NCI-H2107 (cell line): Measurements from ENCODE around the gene CHCHD6.

ENCODE experiments used
- DNase-seq: peaks from one replicate; lab custom pipeline; 2025; lab: John Stamatoyannopoulos, UW

Gene CHCHD6

DNA sequence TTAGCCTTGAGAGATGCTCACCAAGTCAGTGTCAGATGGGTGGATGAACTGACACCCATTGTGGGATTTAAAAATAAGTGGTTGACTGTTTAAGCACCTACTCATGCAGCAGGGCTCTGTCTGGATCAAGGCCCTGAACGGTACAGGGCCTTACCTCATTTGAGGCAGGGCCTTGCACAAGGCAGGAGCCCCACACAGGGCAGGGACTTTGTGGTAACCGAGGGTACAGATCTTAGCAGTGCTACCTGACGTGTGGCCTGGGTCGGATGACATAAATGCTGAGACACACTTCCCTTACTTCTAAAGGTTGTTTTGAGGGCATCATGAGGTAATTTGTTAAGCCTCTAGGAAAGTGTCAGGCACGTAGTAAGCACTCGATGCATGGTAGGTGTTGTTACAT is 219.4 kb downstream of the CHCHD6 start:
- DNase-seq = no peak

DNA sequence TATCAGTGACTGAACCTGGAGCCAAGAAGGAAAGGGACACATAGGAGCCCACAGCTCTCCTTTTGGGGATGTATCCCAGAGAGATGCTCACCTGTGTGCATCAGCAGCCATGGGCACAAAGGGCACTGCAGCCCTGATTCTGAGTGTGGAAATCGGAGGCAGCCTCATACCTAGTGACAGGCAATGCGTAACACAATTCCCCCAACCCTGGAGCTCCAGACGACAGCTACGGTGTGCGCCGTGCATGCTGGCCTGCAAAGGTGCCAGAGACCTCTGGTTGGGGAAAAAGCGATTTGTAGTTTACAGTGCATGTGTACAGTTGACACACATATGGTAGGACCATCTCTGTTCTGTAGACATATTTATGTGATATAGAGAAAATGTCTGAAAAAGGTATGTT is 219.9 kb downstream of the CHCHD6 start:
- DNase-seq = no peak

DNA sequence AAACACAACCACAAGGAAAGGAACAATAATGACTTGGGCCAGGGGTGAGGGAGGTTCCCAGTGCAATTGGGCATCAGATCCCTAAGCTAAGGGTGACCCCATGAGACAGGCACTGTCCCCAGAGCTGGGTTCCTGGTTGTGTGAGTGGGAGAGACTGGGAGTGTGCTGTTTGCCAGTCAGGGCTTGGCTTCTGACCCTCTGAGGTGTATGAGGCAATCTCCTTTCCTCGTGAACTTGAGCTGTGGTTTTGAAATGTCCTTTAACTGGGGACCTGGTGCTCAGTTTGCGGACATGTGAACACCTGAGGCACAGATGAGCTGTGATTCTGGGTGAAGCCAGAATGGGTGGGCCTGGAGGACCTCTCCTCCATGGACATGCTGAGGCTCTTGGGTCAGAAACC is 220.4 kb downstream of the CHCHD6 start:
- no peak for DNase-seq

DNA sequence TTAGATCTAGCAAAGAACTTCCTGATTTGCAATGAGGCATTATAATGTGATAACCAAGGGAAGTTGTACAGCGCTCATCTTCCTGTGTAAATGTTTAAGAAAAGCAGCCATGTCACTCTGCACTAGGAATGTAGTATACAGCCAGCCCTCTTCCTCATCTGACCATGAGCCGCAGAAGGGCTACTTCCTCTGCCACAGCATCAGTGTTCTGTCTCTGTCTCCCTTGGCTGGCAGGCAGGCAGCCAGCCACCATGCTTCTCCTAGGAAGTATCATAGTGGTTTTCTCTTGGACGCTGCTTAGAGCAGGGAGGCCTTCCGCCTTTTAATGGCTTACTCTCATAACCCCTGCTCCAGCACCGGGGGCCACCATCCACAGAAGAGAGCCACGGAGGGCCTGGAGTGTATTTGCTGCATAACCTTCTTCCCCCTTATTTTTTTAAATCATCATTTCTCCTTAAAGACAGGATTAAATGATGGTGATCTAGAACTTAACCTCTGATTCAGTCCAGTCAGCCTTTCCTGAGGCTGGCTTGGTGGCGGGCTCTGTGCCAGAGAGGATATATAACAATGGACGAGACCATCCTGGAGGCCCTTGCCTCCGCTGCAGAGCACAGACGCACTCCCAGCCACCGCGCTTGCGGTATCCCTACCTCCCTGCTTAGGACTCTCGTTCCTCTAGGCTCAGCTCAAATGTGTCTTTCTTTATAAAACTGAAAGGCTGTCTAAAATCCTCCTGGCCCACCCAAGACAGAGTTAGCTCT is 221.6 kb downstream of the CHCHD6 start:
- no peak for DNase-seq

DNA sequence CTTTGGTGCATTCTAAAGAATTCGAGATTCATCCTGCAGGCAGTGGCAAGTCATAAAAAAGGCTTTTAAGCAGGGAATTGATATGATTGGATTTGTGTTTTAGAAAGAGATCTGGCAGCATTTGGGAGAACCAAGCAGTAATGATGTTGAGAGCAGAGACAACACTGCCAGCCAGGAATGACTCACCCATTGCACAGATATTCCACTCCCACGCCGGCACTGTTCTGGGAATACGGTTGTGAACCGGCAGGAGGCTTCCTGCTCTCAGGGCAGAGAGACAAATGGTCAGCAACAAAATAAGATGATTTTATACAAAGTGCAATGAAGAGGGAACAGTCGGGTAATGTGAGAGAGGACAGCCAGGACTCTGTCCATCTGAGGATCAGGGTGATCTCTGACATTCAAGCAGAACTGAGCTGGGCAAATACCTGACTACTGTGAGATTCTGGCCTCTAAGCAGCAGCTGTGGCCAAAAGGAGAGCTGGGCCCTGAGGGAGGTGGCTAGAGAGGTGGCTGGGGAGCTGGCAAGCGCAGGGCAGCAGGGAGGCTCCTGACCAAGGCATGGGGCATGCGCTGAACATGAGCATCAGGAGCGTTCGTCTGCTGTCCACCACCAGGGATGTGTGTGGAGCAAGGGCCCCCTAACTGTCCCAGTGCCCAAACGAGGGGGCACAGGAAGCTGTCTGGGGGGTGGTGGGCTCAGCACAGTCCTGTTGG is 222.8 kb downstream of the CHCHD6 start:
- DNase-seq = no peak

DNA sequence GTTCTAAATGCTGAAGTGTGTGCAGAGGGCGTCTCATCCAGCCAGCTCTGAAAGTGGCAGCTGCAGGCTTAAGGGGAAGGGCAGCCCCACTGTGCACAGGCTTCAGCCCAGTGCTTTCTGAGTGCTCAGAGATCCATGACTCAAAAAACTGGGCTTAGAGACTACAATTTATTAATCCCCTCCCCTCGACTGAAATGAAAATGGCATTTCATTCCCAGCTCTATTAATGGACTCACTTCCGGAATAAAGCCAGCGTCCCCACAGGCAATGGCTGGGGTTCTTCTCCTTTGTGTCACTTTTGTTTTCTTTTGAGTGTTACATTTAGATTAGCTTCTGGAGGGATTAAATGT is 223.3 kb downstream of the CHCHD6 start:
- DNase-seq = no peak

DNA sequence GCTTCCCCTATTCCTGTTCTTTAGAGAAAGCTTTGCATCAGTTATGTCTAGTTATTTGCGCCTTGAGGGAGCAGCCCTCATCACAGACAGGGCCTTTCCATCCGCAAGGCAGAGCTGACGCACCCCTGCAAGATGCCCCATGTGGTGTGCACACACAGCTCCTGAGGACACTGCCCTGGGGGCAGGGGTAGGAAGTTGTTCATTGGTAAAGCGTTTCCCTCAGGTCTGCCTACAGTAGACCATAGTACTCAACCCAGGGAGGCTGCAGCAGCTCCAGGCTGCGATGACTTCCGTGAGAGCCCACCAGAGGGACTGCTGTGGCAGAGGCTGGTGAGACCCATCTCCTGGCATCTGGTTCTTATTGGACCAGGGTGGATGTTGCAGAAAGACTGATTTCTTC is 223.8 kb downstream of the CHCHD6 start:
- DNase-seq = no peak

DNA sequence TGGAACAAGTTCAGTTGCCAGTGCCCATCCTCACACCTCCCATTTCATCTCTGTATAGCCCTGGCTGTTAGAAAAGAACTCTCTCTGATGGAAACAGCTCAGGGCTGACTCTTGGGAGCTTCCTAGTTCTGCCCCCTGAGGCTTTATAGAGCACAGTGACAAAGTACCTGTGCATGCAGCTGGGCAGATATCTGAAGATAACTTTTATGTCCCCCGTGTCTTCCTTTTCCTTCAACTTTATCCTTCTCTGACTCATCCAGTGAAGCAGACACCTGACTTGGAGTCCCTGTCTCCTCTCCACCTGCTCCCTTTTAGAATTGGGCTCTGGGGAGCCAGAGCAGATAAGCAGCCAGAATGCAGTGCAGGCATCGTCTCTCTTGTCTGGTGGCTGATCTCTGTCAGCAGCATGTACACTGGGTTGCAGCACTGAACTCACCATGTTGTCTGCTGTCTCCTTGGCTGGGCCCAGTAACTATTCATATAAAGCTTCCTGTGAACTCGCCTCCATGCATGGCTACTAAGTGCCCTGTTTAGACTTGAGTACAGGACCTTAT is 225.0 kb downstream of the CHCHD6 start:
- no peak for DNase-seq

DNA sequence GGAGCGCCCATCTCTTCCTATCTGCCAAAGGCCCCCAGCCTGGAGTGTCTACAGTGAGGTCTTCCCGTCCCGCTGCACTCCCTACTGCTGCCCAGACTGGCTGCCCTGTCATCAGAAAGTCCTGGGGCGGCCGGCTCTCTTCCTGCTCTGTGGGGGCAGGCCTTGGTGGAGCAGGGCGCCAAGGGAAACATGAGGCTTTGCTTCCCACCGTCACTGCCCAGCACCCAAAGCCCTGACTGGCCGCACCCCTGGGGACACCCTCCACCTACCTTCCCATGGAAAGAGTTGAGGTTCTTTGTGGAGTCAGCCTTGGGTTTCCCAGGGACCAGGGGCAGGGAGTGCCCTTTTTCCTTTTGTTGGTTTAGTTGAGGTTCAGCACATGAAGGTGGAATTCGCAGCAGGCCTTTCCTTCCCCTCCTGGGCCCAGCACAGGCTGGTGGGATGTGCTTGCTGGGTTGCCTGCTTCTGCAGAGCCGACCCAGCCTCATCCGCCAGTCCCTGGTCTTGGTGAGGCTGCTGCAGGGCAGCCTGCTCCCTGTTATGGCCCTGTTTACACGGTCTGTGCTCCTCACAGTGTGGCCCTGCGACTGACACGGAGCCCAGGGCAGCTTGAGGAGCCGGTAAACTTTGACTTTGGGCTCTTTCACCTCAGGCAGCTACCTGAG is 227.0 kb downstream of the CHCHD6 start:
- DNase-seq = no peak

DNA sequence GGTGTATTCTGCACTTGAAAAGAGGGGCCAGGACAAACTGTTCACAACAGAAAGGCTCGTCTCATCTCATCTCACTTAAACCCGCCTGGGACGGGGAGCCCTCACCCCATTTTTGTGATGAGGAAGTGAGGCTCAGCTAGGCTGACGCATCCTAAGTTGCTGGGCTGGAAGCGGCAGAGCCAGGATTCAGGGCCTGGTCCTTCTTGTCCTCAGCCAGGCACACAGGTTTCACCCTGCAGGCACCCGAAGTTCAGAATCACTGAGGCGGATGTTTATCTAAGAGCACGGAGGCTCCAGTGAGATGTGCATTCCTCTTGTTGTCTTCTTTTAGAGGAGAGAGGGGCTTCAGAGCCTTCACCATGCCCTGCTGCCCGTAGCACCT is 227.8 kb downstream of the CHCHD6 start:
- no peak for DNase-seq

DNA sequence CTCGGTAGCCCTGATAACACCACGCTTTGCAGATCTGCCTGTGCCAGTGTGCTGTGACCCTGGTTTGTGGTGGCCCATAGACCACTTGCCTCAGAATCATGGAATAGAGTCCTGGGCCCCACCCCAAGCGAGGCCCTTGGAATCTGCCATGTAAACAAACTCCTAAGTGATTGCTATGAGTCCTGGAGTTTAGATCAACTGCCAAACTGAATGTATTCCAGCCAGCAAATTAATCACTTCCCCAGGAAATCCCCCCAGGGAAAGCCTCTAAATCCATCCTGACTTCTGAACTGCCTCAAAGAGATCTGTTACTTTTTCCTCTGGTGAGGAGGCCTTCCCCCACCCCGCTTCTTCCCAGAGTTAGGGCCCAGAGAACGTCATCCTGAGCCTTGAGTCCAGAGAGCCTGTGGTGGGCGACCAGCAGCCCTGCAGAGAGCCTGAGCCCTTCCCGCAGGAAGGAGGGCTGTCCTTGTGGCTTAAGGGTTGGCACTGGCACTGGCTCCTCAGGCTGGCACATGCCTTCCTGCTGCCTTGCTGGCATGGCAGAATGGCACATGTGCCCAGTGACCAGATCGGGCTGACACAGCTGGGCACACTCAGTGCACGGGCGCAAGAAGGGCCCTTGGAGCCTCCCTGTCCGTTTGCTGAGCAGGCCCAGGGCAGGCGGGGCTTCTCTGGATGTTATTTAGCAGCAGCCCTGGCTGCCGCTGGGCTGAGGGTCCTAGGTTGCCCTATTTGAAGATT is 228.3 kb downstream of the CHCHD6 start:
- no peak for DNase-seq

DNA sequence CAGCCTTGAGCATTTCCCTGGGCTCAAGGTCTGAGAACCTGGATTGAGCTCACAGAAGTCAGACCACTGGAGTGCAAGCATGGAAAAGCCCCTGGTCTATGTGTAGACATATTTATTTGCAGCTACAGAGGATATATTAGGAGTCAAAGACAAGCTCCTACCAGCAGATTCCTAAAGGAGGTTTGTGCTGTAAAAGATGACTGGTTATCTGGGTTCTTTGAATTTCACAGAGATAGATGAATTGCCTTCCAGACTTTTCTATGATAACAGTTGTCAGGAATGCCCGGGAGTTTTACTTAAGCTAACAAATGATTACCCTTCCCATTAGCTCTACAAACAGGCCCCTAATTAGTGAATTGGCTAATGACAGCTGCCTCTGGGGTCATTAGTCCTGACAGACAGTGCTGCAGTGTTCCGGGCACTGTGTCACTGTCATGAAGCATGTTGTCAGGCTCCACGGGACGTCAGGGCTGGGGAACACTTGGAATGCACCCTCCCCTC is 230.0 kb downstream of the CHCHD6 start:
- DNase-seq = no peak

DNA sequence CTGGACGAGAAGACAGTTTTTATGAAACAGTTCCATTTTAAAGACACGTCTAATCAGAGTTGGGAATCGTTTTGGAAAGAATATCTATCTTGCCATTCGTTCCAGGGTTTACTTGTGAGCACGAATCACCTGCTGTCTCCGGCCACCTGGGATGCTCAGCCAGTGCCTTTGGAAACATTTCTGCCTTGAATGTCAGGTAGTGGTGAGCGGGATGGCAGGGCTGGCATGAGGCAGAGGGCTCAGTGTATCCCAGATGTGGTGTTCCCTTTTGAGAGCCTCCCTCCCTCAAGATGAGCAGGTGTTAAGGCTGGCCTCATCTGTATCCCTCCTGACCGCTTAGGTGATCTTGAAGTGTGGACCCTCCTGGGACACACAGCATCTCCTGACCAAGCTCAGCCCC is 231.0 kb downstream of the CHCHD6 start:
- no peak for DNase-seq

DNA sequence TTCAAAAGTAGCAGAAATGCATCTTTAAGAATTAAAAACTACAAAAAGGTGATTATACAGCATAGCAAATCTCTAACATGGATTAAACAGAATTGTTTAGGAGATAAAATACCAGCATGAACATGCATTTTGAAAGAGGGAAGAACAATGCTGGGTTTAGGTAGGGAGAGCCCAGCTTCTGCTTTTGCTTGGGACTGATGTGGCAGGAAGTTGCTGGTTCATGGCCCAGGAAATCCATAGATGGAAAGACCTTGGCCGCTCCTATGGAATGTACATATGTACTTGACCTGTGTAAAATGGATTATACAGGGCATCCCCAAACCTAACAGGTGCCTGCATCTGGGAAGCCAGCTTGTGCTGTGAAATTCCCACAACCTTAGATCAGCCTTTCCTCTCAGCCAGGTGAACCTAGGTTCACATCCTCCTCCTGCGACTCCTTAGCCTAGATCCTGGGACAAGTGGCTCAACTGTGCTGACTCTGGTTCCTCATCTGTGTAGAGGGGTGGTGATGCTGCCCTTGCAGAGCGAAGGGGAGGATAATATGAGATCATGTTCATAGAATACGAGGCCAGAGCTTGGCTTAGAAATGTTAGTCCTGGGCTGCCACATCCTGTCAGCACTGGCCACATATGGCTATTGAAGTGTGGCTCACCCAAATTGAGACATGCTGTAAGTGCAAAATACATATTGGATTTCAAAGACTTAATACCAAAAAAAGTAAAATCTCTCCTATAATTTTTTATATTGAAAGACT is 231.9 kb downstream of the CHCHD6 start:
- no peak for DNase-seq

DNA sequence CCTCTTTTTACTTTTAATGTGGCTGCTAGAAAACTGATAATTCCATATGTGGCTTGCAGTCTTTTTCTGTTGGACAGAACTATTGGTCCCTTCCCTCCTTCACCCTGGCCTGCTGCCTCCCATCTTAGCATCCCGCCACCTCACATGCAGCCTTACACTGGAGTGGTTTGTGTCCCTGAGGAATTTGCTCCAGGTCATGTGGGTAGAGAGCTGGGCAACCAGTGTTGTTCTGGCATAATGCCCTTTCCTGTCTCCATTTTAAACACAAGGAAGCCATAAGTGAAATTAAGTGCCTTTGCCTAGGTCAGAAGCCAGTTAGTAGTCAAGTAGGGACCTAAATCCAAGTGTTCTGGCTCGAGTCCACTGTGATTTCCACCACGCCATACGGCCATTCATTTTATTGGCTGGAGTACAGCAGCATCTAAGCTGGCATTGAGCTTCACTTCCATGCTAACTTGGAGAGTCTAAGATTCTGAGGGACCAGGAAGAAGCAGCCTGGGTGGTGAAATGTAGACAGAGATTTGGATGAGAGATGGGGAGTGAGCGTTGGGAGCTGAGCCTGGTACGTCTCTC is 232.9 kb downstream of the CHCHD6 start:
- DNase-seq = peak; percentile 21

DNA sequence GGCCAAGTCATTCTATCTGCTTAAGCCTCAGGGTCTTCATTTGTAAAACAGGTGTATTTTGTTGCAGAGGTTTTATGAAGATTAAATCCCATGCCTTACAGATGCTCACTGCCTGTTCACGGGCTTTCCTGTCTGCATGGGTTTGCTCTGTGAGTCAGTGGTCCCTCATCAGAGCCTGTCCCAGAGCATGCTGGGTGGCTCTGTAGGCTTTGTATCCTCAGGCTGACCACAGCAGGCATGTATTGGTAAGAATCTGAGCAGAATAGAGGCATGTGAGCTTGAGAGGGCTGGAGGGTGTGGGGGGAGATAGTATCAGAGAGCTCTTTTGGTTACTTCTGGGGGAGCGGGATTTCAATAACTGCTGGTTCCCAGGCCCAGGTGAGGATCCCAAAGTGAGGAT is 233.5 kb downstream of the CHCHD6 start:
- no peak for DNase-seq

DNA sequence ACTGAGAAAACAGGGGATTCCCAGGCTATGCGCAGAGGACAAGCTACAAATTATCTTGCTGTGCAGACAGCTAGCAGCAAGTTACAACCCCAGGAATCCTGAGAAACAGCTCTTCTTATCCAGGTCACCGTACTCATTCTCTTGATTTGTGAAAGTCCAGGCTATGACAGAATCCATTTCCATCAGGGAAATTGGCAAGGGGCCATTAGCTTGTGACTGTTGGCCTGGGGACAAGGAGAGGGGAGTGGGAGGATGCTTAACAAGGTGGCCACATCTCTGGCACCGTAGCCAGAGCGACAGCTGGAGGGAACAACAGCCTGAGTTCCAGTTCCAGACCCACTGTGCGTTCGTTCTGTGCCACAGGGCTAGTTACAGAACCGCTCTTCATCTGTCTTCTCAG is 233.9 kb downstream of the CHCHD6 start:
- no peak for DNase-seq

DNA sequence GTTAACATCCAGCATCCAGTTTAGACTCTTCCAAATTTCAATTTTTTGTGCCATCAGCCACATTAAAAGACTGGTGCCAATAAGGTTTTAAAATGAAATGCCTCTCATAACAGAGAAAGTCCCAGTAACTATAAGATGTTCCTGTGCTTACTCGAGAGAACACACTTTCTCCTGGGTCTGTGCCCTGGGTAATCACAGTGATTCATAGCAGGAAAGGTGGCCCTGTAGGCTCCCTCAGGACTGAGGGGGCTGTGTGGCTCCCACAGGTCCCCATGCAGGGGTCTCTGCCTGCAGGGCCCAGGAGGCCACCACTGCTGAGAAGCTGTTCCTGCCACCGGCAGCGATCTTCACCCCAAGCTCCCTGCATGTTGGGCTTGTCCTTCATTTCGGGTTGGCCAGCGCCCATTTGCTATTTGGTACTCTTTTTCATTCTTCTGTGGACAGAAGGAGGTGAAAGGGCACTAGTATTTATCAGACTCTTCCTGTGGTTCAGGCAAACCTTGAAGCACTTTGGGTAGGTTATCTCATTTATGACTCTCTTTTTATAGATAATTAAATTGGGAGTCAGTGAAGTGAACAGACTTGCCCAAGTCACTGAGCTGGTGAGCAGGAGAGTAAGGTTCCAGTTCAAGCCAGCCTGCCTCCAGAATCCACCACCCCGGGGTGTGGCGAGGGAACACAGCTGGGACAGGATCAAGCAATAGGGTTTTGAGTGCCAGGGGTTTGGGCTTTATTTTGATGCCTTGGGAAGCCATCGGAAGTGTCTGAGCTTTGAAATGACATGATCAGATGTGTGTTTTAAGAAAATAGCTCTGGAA is 234.7 kb downstream of the CHCHD6 start:
- DNase-seq = no peak

DNA sequence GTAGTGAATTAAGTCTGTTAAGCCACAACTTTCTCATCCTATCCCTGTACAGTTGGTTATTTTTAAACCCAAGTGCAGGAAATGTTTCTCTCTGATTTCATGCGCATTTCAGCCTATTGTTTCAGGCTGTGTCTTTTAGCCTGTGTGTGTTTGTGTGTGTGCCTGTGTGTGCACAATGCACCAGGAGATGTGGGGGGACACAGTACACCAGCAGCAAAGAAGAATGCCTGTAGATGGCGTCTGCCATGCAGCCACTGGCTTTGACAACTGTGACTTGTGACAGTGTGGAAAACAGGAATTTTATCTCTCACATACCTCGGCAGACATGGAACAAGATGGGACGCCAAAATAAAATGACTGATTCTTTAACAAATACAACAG is 235.3 kb downstream of the CHCHD6 start:
- DNase-seq = no peak

DNA sequence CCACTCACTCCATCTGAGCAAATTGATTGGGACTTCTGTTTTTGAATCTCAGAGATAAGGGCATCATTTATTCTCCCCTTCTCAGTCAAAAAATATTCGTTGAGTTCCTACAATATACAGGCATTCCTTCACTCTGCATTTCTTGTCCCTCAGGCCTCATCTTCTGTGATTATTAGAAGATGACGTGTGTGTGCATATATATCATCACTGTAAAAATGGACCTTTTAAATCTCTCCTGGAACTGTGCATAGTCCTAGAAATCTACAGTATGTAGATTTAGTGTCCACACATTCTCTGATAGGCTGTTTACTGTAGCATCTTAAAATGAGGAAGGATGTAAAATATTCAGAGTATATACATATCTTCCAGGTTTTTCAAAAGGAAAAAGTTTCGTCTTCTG is 235.7 kb downstream of the CHCHD6 start:
- no peak for DNase-seq
